ENCODE measurements around the gene TMCC1. TPM values are rescaled to one million over a fixed set of nuclear protein-coding genes. Genes with fewer than 3 reads are reported as not detected.
A peak's percentile ranks its signal among the peaks of the same experiment; 100 is the strongest.

Gene TMCC1
- total RNA-seq, 1 donor from 2014 or later = 42.3 TPM

- Histone ChIP-seq H3K4me1 (peaks cover 6% of the 10 kb centered on the region), H3K4me3 (no peak overlapping the region), H3K36me3 (no peaks in the 10 kb centered on the region), H3K27me3 (no peaks in the 10 kb centered on the region), H3K9me3 (no peaks in the 10 kb centered on the region), H3K27ac (no peak overlapping the region)
- intact Hi-C loops (cut with DNase I) = no loop called here
- no peak for TF ChIP-seq CTCF (IDR thresholded peaks at IDR 0.05)
- DNase-seq (no peak), ATAC-seq (no peak)
These were observed 171.0 kb downstream of the TMCC1 start for GRCh38 chr3:129722527-129722926.

- H3K4me3 ChIP-seq = no peak overlapping the region
- no peak for TF ChIP-seq CTCF (IDR thresholded peaks at IDR 0.05)
- H3K27me3 ChIP-seq = no peaks in the 10 kb centered on the region
- no peaks in the 10 kb centered on the region for H3K9me3 ChIP-seq
- intact Hi-C loops (cut with DNase I) = no loop called here
- H3K27ac ChIP-seq = no peak overlapping the region
- DNase-seq (no peak), ATAC-seq (peak; percentile 68)
- no peaks in the 10 kb centered on the region for H3K36me3 ChIP-seq
- H3K4me1 ChIP-seq = peaks cover 2% of the 10 kb centered on the region
These were observed 175.3 kb downstream of the TMCC1 start for GRCh38 chr3:129718201-129718600.

DNA sequence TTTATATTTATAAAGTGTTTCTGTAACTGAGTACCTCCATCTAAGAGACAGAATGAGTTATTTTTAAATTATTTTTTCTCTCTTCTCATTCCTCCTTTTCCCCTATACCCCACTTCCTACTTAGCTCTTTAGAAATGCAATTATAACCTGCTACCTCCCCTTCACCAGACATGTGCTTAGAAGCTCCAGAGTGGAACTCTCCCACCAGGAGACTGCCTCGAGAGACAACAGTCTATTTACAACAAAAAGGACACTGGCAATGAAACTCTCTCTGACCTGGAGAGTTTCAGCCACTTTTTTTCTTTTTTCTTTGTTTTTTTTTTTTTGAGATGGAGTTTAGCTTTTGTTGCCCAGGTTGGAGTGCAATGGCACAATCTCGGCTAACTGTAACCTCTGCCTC is 177.7 kb downstream of the TMCC1 start:
- Histone ChIP-seq H3K27ac (no peak overlapping the region), H3K4me1 (no peaks in the 10 kb centered on the region), H3K4me3 (no peak overlapping the region), H3K27me3 (no peaks in the 10 kb centered on the region), H3K36me3 (no peaks in the 10 kb centered on the region), H3K9me3 (no peaks in the 10 kb centered on the region)
- intact Hi-C loops (cut with DNase I) = no loop called here
- no peak for ATAC-seq
- no peak for TF ChIP-seq CTCF (IDR thresholded peaks at IDR 0.05)
- DNase-seq = no peak

GRCh38 chr3:129708328-129708861 is 185.1 kb downstream of the TMCC1 start:
- Histone ChIP-seq H3K27me3 (no peaks in the 10 kb centered on the region), H3K4me3 (no peak overlapping the region), H3K36me3 (no peaks in the 10 kb centered on the region), H3K9me3 (no peaks in the 10 kb centered on the region), H3K27ac (no peak overlapping the region), H3K4me1 (no peaks in the 10 kb centered on the region)
- no peak for TF ChIP-seq CTCF (IDR thresholded peaks at IDR 0.05)
- intact Hi-C loops (cut with DNase I) = no loop called here
- ATAC-seq (no peak), DNase-seq (no peak)

DNA sequence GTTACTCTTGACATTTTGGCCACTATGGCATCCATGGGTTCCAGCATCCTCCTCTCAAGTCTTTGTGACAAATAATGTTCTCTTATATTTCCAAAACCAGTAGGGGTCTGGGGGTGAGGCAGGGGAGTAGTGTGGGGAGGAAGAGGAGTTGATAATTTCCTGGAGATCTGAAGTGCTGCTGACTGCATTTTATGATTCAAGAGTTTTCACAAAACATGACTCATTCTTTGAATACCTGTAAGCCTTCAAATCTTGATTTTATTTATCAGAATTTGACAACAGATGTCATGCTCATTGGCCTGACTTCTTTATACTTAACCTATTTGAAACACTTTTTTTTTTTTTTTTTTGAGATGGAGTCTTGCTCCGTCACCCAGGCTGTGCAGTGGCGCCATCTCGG is 188.2 kb downstream of the TMCC1 start:
- ATAC-seq (no peak), DNase-seq (no peak)
- no peaks in the 10 kb centered on the region for H3K36me3 ChIP-seq
- no peaks in the 10 kb centered on the region for H3K27me3 ChIP-seq
- no peaks in the 10 kb centered on the region for H3K9me3 ChIP-seq
- no peaks in the 10 kb centered on the region for H3K4me1 ChIP-seq
- intact Hi-C loops (cut with DNase I) = no loop called here
- H3K27ac ChIP-seq = no peak overlapping the region
- H3K4me3 ChIP-seq = no peak overlapping the region
- TF ChIP-seq CTCF (IDR thresholded peaks at IDR 0.05) = no peak

- intact Hi-C loops (cut with DNase I) = no loop called here
- Histone ChIP-seq H3K36me3 (no peaks in the 10 kb centered on the region), H3K27me3 (no peaks in the 10 kb centered on the region), H3K27ac (no peak overlapping the region), H3K9me3 (no peaks in the 10 kb centered on the region), H3K4me1 (no peaks in the 10 kb centered on the region), H3K4me3 (no peak overlapping the region)
- DNase-seq (no peak), ATAC-seq (no peak)
- no peak for TF ChIP-seq CTCF (IDR thresholded peaks at IDR 0.05)
These were observed 189.6 kb downstream of the TMCC1 start for GRCh38 chr3:129703913-129704312.
